DND-41 (cell line): ENCODE measurements around the gene CTXND2.
"Not testable (repeated sequence)": the region's sequence is repeated elsewhere in the genome, so short reads cannot be mapped to it uniquely, and the experiment has no call there.

Experiments
- ATAC-seq: fragments of 200-7000 bp; cut with Tn5 transposase; 3 replicates; pipeline ENCODE4 v1.9.1; 2021; ENCODE audit warnings: low read depth; ENCODE audit not compliant: insufficient read depth
- DNase-seq: peaks from one replicate; pipeline ENCODE4 v3.0.0-alpha.2; 2020
- H2AFZ ChIP-seq: 2 replicates; pipeline ENCODE4 v1.6.0; 2012; ENCODE audit warnings: low read depth, low read length
- H3K27ac ChIP-seq: 2 replicates; pipeline ENCODE4 v1.5.1; 2012; ENCODE audit warnings: low read length, inconsistent platforms
- H3K27me3 ChIP-seq: fragments of 200-600 bp; sonication (generic); 2 replicates; pipeline ENCODE4 v1.6.0; 2012; ENCODE audit warnings: low read length, mild to moderate bottlenecking, inconsistent platforms; ENCODE audit not compliant: insufficient read depth, poor library complexity
- H3K36me3 ChIP-seq: 2 replicates; pipeline ENCODE4 v1.5.1; 2012; ENCODE audit warnings: low read length, inconsistent platforms; ENCODE audit not compliant: insufficient read depth
- H3K4me1 ChIP-seq: 2 replicates; pipeline ENCODE4 v1.5.1; 2012; ENCODE audit warnings: mild to moderate bottlenecking, low read length; ENCODE audit not compliant: insufficient read depth
- H3K4me2 ChIP-seq: 2 replicates; pipeline ENCODE4 v1.6.0; 2012; ENCODE audit warnings: mild to moderate bottlenecking, moderate library complexity, low read length, inconsistent platforms; ENCODE audit not compliant: insufficient read depth
- H3K4me3 ChIP-seq, 2 experiments: fragments of 200-600 bp in 1 of 2; shearing (Covaris generic) in 1 of 2; 2 replicates each; pipeline ENCODE4 v1.5.1; 2012 to 2016; ENCODE audit warnings: inconsistent platforms in 2 of 2, low read length in 2 of 2, mild to moderate bottlenecking in 2 of 2, low read depth in 1 of 2, moderate library complexity in 1 of 2
- H3K79me2 ChIP-seq: 2 replicates; pipeline ENCODE4 v1.6.0; 2012; ENCODE audit warnings: low read length, inconsistent platforms; ENCODE audit not compliant: insufficient read depth
- H3K9ac ChIP-seq: 2 replicates; pipeline ENCODE4 v1.6.0; 2012; ENCODE audit warnings: low read depth, mild to moderate bottlenecking, inconsistent platforms, low read length, moderate library complexity
- H3K9me3 ChIP-seq: 2 replicates; pipeline ENCODE4 v1.5.1; 2012; ENCODE audit warnings: low read length, moderate library complexity, mild to moderate bottlenecking, inconsistent platforms; ENCODE audit not compliant: insufficient read depth, severe bottlenecking
- H4K20me1 ChIP-seq: 2 replicates; pipeline ENCODE4 v1.6.0; 2012; ENCODE audit warnings: low read length; ENCODE audit not compliant: insufficient read depth
- EZH2 ChIP-seq: IDR thresholded peaks from 3 replicates; pipeline ENCODE4 v1.6.1; 2012; ENCODE audit warnings: borderline replicate concordance, low read depth, mild to moderate bottlenecking, moderate library complexity, low read length, inconsistent platforms; ENCODE audit not compliant: severe bottlenecking
- TF ChIP-seq, protein P1 (sequence below): IDR thresholded peaks from 2 replicates; pipeline ENCODE4 v1.5.1; 2012; ENCODE audit warnings: borderline replicate concordance, low read length, moderate library complexity, mild to moderate bottlenecking; ENCODE audit not compliant: poor library complexity, severe bottlenecking; ENCODE audit errors: extremely low read depth

Gene CTXND2

DNA sequence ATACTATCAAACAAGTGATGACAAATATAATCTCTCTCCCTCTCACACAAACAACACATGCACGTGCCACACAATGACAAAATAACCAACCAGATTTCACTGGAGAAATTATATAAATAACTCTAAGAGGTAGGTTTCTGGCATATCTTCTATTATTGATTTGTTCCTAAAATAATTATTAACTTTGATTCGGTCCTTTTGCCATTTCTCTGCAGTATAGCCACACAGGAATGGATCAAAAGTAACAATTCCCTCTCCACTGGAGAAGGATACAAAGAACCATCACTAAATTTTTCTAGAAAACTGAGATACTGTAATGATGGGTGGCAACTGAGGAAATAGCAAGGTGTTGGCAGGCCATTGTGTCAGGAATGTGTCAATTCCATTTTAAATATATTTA is 44.0 kb upstream of the CTXND2 start:
- peaks cover 16% of the 10 kb centered on the region for H3K36me3 ChIP-seq
- no peaks in the 10 kb centered on the region for H3K9me3 ChIP-seq
- H3K4me3 ChIP-seq: no peak overlapping the region
- no peak overlapping the region for H2AFZ ChIP-seq
- no peak overlapping the region for H3K9ac ChIP-seq
- TF ChIP-seq, protein P1, sequence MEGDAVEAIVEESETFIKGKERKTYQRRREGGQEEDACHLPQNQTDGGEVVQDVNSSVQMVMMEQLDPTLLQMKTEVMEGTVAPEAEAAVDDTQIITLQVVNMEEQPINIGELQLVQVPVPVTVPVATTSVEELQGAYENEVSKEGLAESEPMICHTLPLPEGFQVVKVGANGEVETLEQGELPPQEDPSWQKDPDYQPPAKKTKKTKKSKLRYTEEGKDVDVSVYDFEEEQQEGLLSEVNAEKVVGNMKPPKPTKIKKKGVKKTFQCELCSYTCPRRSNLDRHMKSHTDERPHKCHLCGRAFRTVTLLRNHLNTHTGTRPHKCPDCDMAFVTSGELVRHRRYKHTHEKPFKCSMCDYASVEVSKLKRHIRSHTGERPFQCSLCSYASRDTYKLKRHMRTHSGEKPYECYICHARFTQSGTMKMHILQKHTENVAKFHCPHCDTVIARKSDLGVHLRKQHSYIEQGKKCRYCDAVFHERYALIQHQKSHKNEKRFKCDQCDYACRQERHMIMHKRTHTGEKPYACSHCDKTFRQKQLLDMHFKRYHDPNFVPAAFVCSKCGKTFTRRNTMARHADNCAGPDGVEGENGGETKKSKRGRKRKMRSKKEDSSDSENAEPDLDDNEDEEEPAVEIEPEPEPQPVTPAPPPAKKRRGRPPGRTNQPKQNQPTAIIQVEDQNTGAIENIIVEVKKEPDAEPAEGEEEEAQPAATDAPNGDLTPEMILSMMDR: no peak
- no peak for TF ChIP-seq EZH2
- no peak overlapping the region for H3K27ac ChIP-seq
- no peak for ATAC-seq
- H3K79me2 ChIP-seq: no peaks in the 10 kb centered on the region
- H3K4me2 ChIP-seq: no peak overlapping the region
- H4K20me1 ChIP-seq: no peaks in the 10 kb centered on the region
- DNase-seq: no peak
- H3K4me1 ChIP-seq: no peaks in the 10 kb centered on the region
- H3K27me3 ChIP-seq: no peaks in the 10 kb centered on the region

DNA sequence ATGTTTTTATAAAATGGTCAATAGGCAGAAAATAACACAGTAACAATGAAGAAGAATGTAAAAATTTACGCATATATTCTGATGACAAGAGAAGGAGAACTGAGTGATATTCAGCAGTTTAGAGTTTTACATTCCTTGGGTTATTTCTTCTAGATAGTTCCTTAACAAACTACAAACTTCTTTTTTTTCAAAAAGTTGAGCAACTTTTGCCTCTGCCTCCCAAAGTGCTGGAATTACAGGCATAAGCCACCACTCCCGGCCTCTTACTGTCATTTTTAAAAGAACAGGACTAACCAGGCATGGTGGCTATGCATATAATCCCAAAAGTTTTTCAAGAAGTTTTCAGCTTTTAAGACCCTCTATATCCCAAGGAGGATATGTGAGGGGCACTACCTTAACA is 43.5 kb upstream of the CTXND2 start:
- Histone ChIP-seq H3K79me2 (no peaks in the 10 kb centered on the region), H3K36me3 (peaks cover 16% of the 10 kb centered on the region), H3K27ac (no peak overlapping the region), H3K27me3 (no peaks in the 10 kb centered on the region), H3K4me1 (no peaks in the 10 kb centered on the region), H3K4me2 (no peak overlapping the region), H2AFZ (no peak overlapping the region), H3K9me3 (no peaks in the 10 kb centered on the region), H3K4me3 (no peak overlapping the region), H4K20me1 (no peaks in the 10 kb centered on the region), H3K9ac (no peak overlapping the region)
- TF ChIP-seq, protein P1: no peak
- no peak for TF ChIP-seq EZH2
- ATAC-seq: no peak
- no peak for DNase-seq

DNA sequence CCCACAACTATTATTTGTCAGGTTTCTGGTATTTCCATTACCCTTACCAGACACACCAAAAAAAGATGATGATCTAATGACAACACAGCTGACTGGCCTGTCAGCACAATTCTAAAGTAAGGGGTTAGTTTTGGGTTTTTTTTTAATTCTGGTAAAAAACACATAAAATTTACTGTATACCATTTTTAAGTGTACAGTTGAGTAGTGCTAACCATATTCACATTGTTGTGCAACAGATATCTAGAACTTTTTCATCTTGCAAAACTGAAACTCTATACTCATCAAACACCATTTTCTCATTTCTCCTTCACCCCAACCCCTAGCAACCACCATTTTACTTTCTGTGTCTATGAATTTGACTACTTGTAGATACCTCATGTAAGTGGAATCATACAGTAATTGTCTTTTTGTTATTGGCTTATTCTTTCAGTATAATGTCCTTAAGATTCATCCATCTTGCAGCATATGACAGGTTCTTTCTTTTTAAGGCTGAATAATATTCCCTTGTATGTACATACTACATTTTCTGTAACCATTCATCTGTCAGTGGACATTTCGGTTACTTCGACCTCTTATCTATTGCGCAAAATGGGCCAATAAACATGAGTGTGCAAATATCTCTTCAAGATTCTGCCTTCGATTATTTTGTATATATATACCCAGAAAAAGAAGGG is 40.3 kb upstream of the CTXND2 start:
- Histone ChIP-seq H3K4me2 (no peak overlapping the region), H3K36me3 (no peaks in the 10 kb centered on the region; the same call in 1 of the 2 replicates), H3K4me3 (no peak overlapping the region), H3K27me3 (no peaks in the 10 kb centered on the region), H3K79me2 (no peaks in the 10 kb centered on the region), H3K4me1 (no peaks in the 10 kb centered on the region), H2AFZ (no peak overlapping the region), H3K9me3 (no peaks in the 10 kb centered on the region), H4K20me1 (no peaks in the 10 kb centered on the region), H3K27ac (no peak overlapping the region), H3K9ac (no peak overlapping the region)
- ATAC-seq: no peak
- no peak for DNase-seq
- TF ChIP-seq EZH2: no peak
- TF ChIP-seq, protein P1: no peak

DNA sequence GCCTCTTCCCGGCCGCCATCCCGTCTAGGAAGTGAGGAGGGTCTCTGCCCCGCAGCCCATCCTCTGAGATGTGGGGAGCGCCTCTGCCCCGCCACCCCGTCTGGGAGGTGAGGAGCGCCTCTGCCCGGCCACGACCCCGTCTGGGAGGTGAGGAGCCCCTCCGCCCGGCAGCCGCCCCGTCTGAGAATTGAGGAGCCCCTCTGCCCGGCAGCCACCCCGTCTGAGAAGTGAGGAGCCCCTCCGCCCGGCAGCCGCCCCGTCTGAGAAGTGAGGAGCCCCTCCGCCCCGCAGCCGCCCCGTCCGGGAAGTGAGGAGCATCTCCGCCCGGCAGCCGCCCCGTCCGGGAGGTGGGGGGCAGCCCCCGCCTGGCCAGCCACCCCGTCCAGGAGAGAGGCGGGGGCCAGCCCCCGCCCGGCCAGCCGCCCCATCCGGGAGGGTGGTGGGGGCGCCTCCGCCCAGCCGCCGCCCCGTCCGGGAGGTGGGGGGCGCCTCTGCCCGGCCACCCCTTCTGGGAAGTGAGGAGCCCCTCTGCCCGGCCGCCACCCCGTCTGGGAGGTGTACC is 36.1 kb upstream of the CTXND2 start:
- not testable (repeated sequence) for H3K4me3 ChIP-seq, H3K79me2 ChIP-seq, H3K4me1 ChIP-seq, H3K4me2 ChIP-seq, DNase-seq, ATAC-seq, H4K20me1 ChIP-seq, H3K9ac ChIP-seq, H3K27ac ChIP-seq, H3K27me3 ChIP-seq, H2AFZ ChIP-seq
- Histone ChIP-seq H3K9me3 (peaks cover 18% of the 10 kb centered on the region), H3K36me3 (peaks cover 32% of the 10 kb centered on the region)

DNA sequence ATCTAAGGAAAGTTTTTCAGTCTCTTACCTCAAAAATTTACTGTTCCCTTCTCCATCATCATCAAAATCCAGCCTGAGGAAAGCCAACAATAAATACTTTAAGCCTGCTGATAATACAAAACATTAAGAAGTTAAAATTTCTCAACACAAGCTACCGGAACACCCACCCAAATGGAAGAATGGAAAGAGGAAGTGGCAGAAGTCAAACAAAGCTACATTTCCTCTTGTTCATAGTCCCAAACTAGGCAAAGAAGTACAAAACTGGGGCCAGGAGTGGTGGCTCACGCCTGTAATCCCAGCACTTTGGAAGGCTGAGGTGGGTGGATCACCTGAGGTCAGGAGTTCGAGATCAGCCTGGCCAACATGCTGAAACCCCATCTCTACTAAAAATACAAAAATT is 34.2 kb upstream of the CTXND2 start:
- Histone ChIP-seq H3K9me3 (peaks cover 18% of the 10 kb centered on the region), H3K36me3 (peaks cover 33% of the 10 kb centered on the region)
- not testable (repeated sequence) for H3K27ac ChIP-seq, H2AFZ ChIP-seq, H4K20me1 ChIP-seq, H3K27me3 ChIP-seq, H3K4me1 ChIP-seq, DNase-seq, H3K4me3 ChIP-seq, H3K9ac ChIP-seq, ATAC-seq, H3K79me2 ChIP-seq, H3K4me2 ChIP-seq
